Measurements from ENCODE around the gene FBN2.

DNA sequence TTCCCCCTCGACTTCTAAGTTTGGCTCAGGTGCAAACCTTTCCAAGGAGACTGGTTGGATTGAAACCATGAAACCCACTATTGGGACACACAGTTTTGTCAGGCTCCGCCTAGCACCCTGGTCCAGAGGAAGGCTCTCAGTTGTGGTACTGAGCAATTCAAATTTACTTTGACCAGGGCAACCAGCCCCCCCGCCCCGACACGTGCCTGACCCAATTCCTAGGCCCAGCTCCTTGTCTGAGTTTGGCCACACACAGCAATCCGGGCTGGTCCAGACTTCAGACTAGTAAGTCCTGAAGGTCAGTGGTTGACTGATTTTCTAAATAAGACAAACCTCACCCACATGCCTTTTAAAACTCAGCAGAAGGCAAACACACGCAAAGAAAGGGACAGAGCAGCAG is 321.8 kb downstream of the FBN2 start:
- TF ChIP-seq EZH2 (IDR thresholded peaks at IDR 0.05; ENCODE audit: low read depth) = no peak
- no peak for TF ChIP-seq CTCF (conservative IDR thresholded peaks at IDR 0.05)
